B cell (primary cell): ENCODE results near the gene RNASE2. TPM values are rescaled to one million over a fixed set of nuclear protein-coding genes. Genes with fewer than 3 reads are reported as not detected.
A peak's percentile ranks its signal among the peaks of the same experiment; 100 is the strongest.

Experiments
- ATAC-seq: fragments of 200-7000 bp; cut with Tn5 transposase; one replicate; pipeline ENCODE4 v1.10.0; 2021; ENCODE audit warnings: low read depth, mild to moderate bottlenecking, moderate number of reproducible peaks, moderate library complexity
- CTCF ChIA-PET: fragments of 350-600 bp; sonication (Branson Sonifier 250); formaldehyde crosslinking; loops from one replicate; lab custom pipeline; 2021; ENCODE audit warnings: antibody characterized with exemption, inconsistent platforms; lab: Charles Lee
- POLR2A ChIA-PET: fragments of 350-600 bp; sonication (Branson Sonifier 250); formaldehyde crosslinking; loops from one replicate; lab custom pipeline; 2021; ENCODE audit warnings: antibody characterized with exemption; lab: Charles Lee
- DNase-seq: peaks from one replicate; pipeline ENCODE4 v3.0.0; 2013
- H2AFZ ChIP-seq: 2 replicates; pipeline ENCODE4 v1.6.1; 2012; ENCODE audit warnings: mild to moderate bottlenecking, low read depth, low read length; ENCODE audit not compliant: insufficient read depth, poor library complexity, severe bottlenecking
- H3K27ac ChIP-seq, 2 donors: 1 replicate in 1 of 2; 2 replicates in 1 of 2; pipeline ENCODE4 v1.5.1; 2012 to 2013; ENCODE audit warnings: low read length in 2 of 2, mild to moderate bottlenecking in 2 of 2, moderate library complexity in 1 of 2
- H3K27me3 ChIP-seq, 4 experiments: fragments of 200-600 bp in 1 of 4; sonication (generic) in 1 of 4; replicated peaks in 1 of 4; 1 replicate in 2 of 4; 2 replicates in 2 of 4; pipeline versions ENCODE4 v1.6.1 to v1.7.0; 2013 to 2016; ENCODE audit warnings: low read length in 3 of 4, mild to moderate bottlenecking in 2 of 4, mixed read lengths in 1 of 4, moderate library complexity in 1 of 4; ENCODE audit not compliant: insufficient read depth in 4 of 4, control insufficient read depth in 3 of 4; ENCODE audit errors: control extremely low read depth in 1 of 4
- H3K36me3 ChIP-seq, 2 experiments: replicated peaks in 1 of 2; 1 replicate in 1 of 2; 2 replicates in 1 of 2; pipeline versions ENCODE4 v1.6.1 to v1.7.1; 2013; ENCODE audit warnings: low read length in 1 of 2; ENCODE audit not compliant: insufficient read depth in 2 of 2, control insufficient read depth in 1 of 2; ENCODE audit errors: control extremely low read depth in 1 of 2, extremely low read depth in 1 of 2
- H3K4me1 ChIP-seq, 2 donors: fragments of 200-600 bp in 1 of 2; sonication (generic) in 1 of 2; 1 replicate in 1 of 2; 2 replicates in 1 of 2; pipeline versions ENCODE4 v1.5.1 to v1.6.1; 2013 to 2017; ENCODE audit warnings: low read length in 2 of 2; ENCODE audit not compliant: control insufficient read depth in 2 of 2, insufficient read depth in 2 of 2
- H3K4me2 ChIP-seq: replicated peaks from 2 replicates; pipeline ENCODE3; 2012; ENCODE audit warnings: mild to moderate bottlenecking, low read depth, low read length; ENCODE audit not compliant: poor library complexity, severe bottlenecking
- H3K4me3 ChIP-seq, 5 experiments: fragments of 200-600 bp in 1 of 5; sonication (generic) in 1 of 5; 1 replicate in 3 of 5; 2 replicates in 2 of 5; pipeline versions ENCODE4 v1.5.1 to v1.7.0; 2011 to 2016; ENCODE audit warnings: low read length in 4 of 5, mild to moderate bottlenecking in 4 of 5, low read depth in 2 of 5, control low read depth in 1 of 5, moderate library complexity in 1 of 5; ENCODE audit not compliant: insufficient read depth in 1 of 5; ENCODE audit errors: control extremely low read depth in 1 of 5, extremely low read depth in 1 of 5
- H3K79me2 ChIP-seq: fragments of 200-600 bp; sonication (generic); one replicate; pipeline ENCODE4 v1.6.0; 2016; ENCODE audit warnings: low read length; ENCODE audit not compliant: control insufficient read depth, insufficient read depth
- H3K9ac ChIP-seq: fragments of 200-600 bp; sonication (generic); 2 replicates; pipeline ENCODE4 v1.6.1; 2017; ENCODE audit warnings: mild to moderate bottlenecking, low read length, moderate library complexity
- H3K9me3 ChIP-seq, 3 donors: one replicate each; pipeline versions ENCODE4 v1.6.1 to v1.7.1; 2013; ENCODE audit warnings: low read length in 2 of 3; ENCODE audit not compliant: control insufficient read depth in 2 of 3, insufficient read depth in 1 of 3; ENCODE audit errors: control extremely low read depth in 1 of 3
- H4K20me1 ChIP-seq: 2 replicates; pipeline ENCODE4 v1.6.0; 2012; ENCODE audit warnings: mild to moderate bottlenecking, low read length; ENCODE audit not compliant: insufficient read depth, control insufficient read depth, poor library complexity, severe bottlenecking
- H3K27ac Mint-ChIP-seq: one replicate; pipeline ENCODE4 v1.8.0; 2021; ENCODE audit warnings: mixed read lengths
- H3K27me3 Mint-ChIP-seq: one replicate; pipeline ENCODE4 v1.8.0; 2021; ENCODE audit warnings: mixed read lengths
- H3K4me1 Mint-ChIP-seq: one replicate; pipeline ENCODE4 v1.8.0; 2021; ENCODE audit warnings: mixed read lengths
- H3K4me3 Mint-ChIP-seq: one replicate; pipeline ENCODE4 v1.8.0; 2021; ENCODE audit warnings: mixed read lengths
- H3K9me3 Mint-ChIP-seq: one replicate; pipeline ENCODE4 v1.8.0; 2022; ENCODE audit warnings: mixed read lengths; ENCODE audit not compliant: insufficient read depth
- CTCF ChIP-seq: fragments of 200-600 bp; IDR thresholded peaks from one replicate; pipeline ENCODE4 v1.8.0; 2022; ENCODE audit warnings: antibody characterized with exemption, mild to moderate bottlenecking
- EZH2 ChIP-seq: IDR thresholded peaks from 2 replicates; pipeline ENCODE4 v1.6.1; 2012; ENCODE audit warnings: borderline replicate concordance, low read depth, mild to moderate bottlenecking, moderate library complexity, low read length; ENCODE audit not compliant: insufficient read depth, poor library complexity, severe bottlenecking
- WGBS: methylation state at CpG from one replicate; pipeline ENCODE4 v1.1.5; 2013; ENCODE audit warnings: missing lambda C conversion rate; ENCODE audit not compliant: insufficient coverage; 5-methylcytosine and 5-hydroxymethylcytosine counted together
- intact Hi-C: fragments of 100-400 bp; cut with micrococcal nuclease; formaldehyde crosslinking; loops from one replicate; pipeline ENCODE4 v1.10.0; 2022
- polyA plus RNA-seq: library from polyadenylated mRNA; depleted of rRNA; stranded (reverse); fragments of >200 nt; gene quantifications from 2 replicates; pipeline ENCODE4 v1.2.3, GENCODE V29; 2012
- total RNA-seq, 2 donors: library from RNA; stranded (reverse); fragments of 120-200 nt in 1 of 2; gene quantifications; 1 replicate in 1 of 2; 2 replicates in 1 of 2; pipeline versions ENCODE4 v1.2.3 to v1.2.4, GENCODE V29; 2013 to 2022

Gene RNASE2
- total and polyA plus RNA-seq, 2 donors (not counting 1 experiment from before 2014, with no cell fraction given) = 0.54 TPM; not detected in 1

GRCh38 chr14:20989471-20989786 is 34.1 kb downstream of the RNASE2 start:
- Histone ChIP-seq H3K4me3 (peak overlapping the region; percentile 19 to 93 (median 88)), H3K79me2 (peaks cover 5% of the 10 kb centered on the region), H3K4me2 (peak overlapping the region; percentile 96), H4K20me1 (peaks cover 7% of the 10 kb centered on the region), H2AFZ (peak overlapping the region; percentile 95), H3K4me1 (peaks cover 13 to 20% of the 10 kb centered on the region in 2 donors), H3K27me3 (no peaks in the 10 kb centered on the region), H3K9ac (peak overlapping the region; percentile 33), H3K27ac (peak overlapping the region in 1 of 2 donors; percentile 52), H3K9me3 (no peaks in the 10 kb centered on the region), H3K36me3 (peaks cover 2 to 28% of the 10 kb centered on the region in 2 experiments)
- Mint-ChIP-seq H3K27ac (peak overlapping the region; percentile 92), H3K4me1 (peaks cover 21% of the 10 kb centered on the region), H3K27me3 (no peaks in the 10 kb centered on the region), H3K4me3 (peak overlapping the region; percentile 91), H3K9me3 (no peaks in the 10 kb centered on the region)
- no peak for TF ChIP-seq EZH2
- no peak for TF ChIP-seq CTCF
- ATAC-seq (no peak), DNase-seq (no peak)
- WGBS = no CpG with 5 or more reads among the region's 11 CpGs
- ChIA-PET POLR2A (interaction anchor here (1.0 to 1.3 kb wide), 2 partner anchors 82 to 111 kb away, joined by 5 read pairs; partner anchors contain the start of gene TMEM253), CTCF (interaction anchor here (1.1 to 1.4 kb wide), 2 partner anchors 19 to 112 kb away, joined by 3 to 4 read pairs; partner anchors contain the start of gene TMEM253)
- intact Hi-C loops = loop anchor here (1.0 kb wide), 1 partner anchor 18 kb away; no protein-coding TSS in a partner anchor
